22Rv1 (cell line): ENCODE measurements around the gene FOXI1.

Experiments used
- H3K27ac ChIP-seq: fragments of 450-650 bp; 2 replicates; pipeline ENCODE4 v1.5.1; 2017
- ZFX ChIP-seq: fragments of 450-650 bp; IDR thresholded peaks from 2 replicates; pipeline ENCODE4 v1.6.1; 2017; ENCODE audit warnings: antibody characterized with exemption, borderline replicate concordance
- TF ChIP-seq, protein P1 (sequence below): fragments of 450-650 bp; IDR thresholded peaks from 2 replicates; pipeline ENCODE4 v1.5.1; 2017; ENCODE audit warnings: mild to moderate bottlenecking

The FOXI1 gene

GRCh38 chr5:170078458-170078857 lies 27.2 kb upstream of the FOXI1 start:
- TF ChIP-seq, protein P1, sequence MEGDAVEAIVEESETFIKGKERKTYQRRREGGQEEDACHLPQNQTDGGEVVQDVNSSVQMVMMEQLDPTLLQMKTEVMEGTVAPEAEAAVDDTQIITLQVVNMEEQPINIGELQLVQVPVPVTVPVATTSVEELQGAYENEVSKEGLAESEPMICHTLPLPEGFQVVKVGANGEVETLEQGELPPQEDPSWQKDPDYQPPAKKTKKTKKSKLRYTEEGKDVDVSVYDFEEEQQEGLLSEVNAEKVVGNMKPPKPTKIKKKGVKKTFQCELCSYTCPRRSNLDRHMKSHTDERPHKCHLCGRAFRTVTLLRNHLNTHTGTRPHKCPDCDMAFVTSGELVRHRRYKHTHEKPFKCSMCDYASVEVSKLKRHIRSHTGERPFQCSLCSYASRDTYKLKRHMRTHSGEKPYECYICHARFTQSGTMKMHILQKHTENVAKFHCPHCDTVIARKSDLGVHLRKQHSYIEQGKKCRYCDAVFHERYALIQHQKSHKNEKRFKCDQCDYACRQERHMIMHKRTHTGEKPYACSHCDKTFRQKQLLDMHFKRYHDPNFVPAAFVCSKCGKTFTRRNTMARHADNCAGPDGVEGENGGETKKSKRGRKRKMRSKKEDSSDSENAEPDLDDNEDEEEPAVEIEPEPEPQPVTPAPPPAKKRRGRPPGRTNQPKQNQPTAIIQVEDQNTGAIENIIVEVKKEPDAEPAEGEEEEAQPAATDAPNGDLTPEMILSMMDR, result no peak
- no peak for TF ChIP-seq ZFX

GRCh38 chr5:170078931-170079330 lies 26.8 kb upstream of the FOXI1 start:
- H3K27ac ChIP-seq, result no peak overlapping the region
- no peak for TF ChIP-seq ZFX
- TF ChIP-seq, protein P1, result no peak

More at GRCh38 chr5:170078458-170078857, 27.2 kb upstream of the FOXI1 start:
- no peak overlapping the region for H3K27ac ChIP-seq

DNA sequence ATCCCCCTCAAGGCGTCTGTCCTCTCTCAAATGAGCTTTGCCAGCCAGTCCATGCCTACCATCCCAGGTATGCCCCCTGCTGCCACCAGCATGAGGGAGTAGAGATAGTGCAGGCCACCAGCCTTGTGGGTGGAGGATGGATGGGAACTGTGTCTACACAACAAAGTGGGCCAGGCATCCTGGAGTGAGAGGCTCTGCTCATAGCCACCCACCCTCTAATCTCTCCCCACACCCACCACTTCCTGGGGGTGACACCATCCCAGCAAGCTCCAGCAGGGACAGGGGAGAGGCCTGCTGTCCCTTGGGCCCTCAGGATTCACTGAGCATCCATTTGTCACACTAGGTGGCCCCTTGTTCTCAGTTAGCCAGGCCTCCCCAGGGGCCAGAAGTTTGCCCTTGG lies 25.5 kb upstream of the FOXI1 start:
- no peak for TF ChIP-seq ZFX
- TF ChIP-seq, protein P1, result no peak
- H3K27ac ChIP-seq, result no peak overlapping the region

- TF ChIP-seq, protein P1, result no peak
- no peak for TF ChIP-seq ZFX
- no peak overlapping the region for H3K27ac ChIP-seq
Measured at GRCh38 chr5:170080786-170081445, 24.8 kb upstream of the FOXI1 start.

GRCh38 chr5:170081616-170082015 lies 24.1 kb upstream of the FOXI1 start:
- H3K27ac ChIP-seq, result no peak overlapping the region
- TF ChIP-seq, protein P1, result no peak
- no peak for TF ChIP-seq ZFX

DNA sequence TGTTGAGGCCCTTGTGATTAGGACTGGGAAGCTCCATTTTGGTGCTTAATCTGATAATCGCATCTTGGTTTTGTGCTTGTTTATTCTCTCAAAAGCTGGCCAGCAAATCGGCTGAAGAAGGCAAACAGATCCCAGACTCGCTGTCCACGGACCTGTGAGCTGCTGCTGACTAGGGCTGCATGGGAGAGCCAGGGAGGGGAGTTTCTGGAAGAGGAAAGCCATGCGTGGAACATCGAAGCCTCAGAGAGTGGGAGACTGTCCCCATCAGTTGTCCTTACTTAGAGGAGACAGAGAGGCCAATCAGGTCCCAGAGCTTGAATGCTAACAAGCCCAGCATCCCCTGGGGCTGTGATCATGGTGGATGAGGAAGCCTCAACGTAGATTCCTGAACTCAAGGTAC lies 23.0 kb upstream of the FOXI1 start:
- TF ChIP-seq, protein P1, result no peak
- TF ChIP-seq ZFX, result no peak

GRCh38 chr5:170087168-170087817 lies 18.4 kb upstream of the FOXI1 start:
- no peak for TF ChIP-seq ZFX
- TF ChIP-seq, protein P1, result no peak

More for the DNA sequence above, 23.0 kb upstream of the FOXI1 start:
- H3K27ac ChIP-seq, result no peak overlapping the region

More at GRCh38 chr5:170087168-170087817, 18.4 kb upstream of the FOXI1 start:
- H3K27ac ChIP-seq, result no peak overlapping the region
